ENCODE results near the gene PNPT1. TPM values are rescaled to one million over a fixed set of nuclear protein-coding genes. Genes with fewer than 3 reads are reported as not detected.

Gene PNPT1
- total and polyA plus RNA-seq, 2 donors (not counting 3 experiments of a cell fraction or from before 2014, with no cell fraction given) = 6.6 to 32.4 TPM

DNA sequence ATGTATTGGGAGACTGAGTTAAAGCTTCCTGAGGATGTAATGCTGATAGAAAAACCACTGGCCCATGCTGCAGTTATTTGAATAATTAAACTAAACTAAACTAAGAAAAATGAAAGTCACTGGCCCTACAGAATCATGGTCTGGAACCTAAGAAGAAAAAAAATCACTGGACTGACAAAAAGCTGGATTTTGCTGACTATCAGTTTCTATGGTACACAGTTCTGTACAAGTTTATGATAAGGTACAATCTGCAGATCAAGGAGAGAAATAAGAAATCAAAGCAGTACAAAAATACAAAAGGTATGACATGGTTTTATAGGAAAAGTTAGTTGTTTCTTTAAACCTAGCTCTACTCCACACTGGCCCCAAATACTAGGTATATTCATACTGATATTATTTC lies 91.8 kb downstream of the PNPT1 start:
- Histone ChIP-seq H3K36me3 (ENCODE audit: control insufficient read depth in 2 of 2, extremely low read depth in 1 of 2, insufficient read depth in 2 of 2, low read length in 2 of 2) (peaks cover 5 to 8% of the 10 kb centered on the region in 2 experiments), H3K79me2 (ENCODE audit: control insufficient read depth, insufficient read depth, low read length) (peaks cover 38% of the 10 kb centered on the region), H2AFZ (ENCODE audit: low read depth, low read length) (no peak overlapping the region), H3K27ac (ENCODE audit: insufficient read depth, low read depth, low read length) (no peak overlapping the region), H3K4me2 (ENCODE audit: insufficient read depth, low read length) (no peak overlapping the region), H3K4me1 (ENCODE audit: control insufficient read depth, extremely low read depth, insufficient read depth, low read length) (no peaks in the 10 kb centered on the region), H3K27me3 (ENCODE audit: control insufficient read depth in 2 of 2, insufficient read depth in 2 of 2, low read length in 2 of 2) (no peaks in the 10 kb centered on the region), H3K9me1 (replicated peaks; ENCODE audit: control insufficient read depth, extremely low read depth, insufficient read depth, low read length) (no peaks in the 10 kb centered on the region), H3K4me3 (replicated peaks in 1 of 3; ENCODE audit: insufficient read depth in 1 of 3, low read depth in 1 of 3, low read length in 3 of 3) (no peak overlapping the region), H3K9me3 (replicated peaks; ENCODE audit: control insufficient read depth, insufficient read depth, low read length) (no peaks in the 10 kb centered on the region), H4K20me1 (replicated peaks; ENCODE audit: control insufficient read depth, extremely low read depth, insufficient read depth, low read length) (no peaks in the 10 kb centered on the region), H3K9ac (replicated peaks; ENCODE audit: extremely low read depth, insufficient read depth, low read length) (no peak overlapping the region)
- DNase-seq (ENCODE audit: low read depth, low spot score) = no peak
- intact Hi-C loops (cut with micrococcal nuclease) = no loop called here
- CTCF ChIA-PET = no interaction called here
- TF ChIP-seq, protein P1, sequence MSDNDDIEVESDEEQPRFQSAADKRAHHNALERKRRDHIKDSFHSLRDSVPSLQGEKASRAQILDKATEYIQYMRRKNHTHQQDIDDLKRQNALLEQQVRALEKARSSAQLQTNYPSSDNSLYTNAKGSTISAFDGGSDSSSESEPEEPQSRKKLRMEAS (IDR thresholded peaks at IDR 0.05; ENCODE audit: insufficient read depth, insufficient read length) = no peak
- no peak for TF ChIP-seq POLR2AphosphoS5 (IDR thresholded peaks at IDR 0.05; ENCODE audit: insufficient read depth, low read depth, low read length)
- no peak for TF ChIP-seq EZH2 (IDR thresholded peaks at IDR 0.05; ENCODE audit: borderline replicate concordance, low read depth, low read length, severe bottlenecking)
- no peak for TF ChIP-seq JUN (IDR thresholded peaks at IDR 0.05; ENCODE audit: borderline replicate concordance, insufficient read depth, insufficient read length, low read depth)
- TF ChIP-seq GATA2 (IDR thresholded peaks at IDR 0.05; ENCODE audit: insufficient read depth, insufficient read length, low read depth, low read length) = no peak
- dilution Hi-C loops (cut with MboI; ENCODE audit: extremely low pct_ligation_motif_present, low sequenced_read_pairs) = no loop called here
- POLR2A ChIA-PET = no interaction called here
- no TSS peak for BruUV-seq (replicated peaks)
- no peak for FAIRE-seq

DNA sequence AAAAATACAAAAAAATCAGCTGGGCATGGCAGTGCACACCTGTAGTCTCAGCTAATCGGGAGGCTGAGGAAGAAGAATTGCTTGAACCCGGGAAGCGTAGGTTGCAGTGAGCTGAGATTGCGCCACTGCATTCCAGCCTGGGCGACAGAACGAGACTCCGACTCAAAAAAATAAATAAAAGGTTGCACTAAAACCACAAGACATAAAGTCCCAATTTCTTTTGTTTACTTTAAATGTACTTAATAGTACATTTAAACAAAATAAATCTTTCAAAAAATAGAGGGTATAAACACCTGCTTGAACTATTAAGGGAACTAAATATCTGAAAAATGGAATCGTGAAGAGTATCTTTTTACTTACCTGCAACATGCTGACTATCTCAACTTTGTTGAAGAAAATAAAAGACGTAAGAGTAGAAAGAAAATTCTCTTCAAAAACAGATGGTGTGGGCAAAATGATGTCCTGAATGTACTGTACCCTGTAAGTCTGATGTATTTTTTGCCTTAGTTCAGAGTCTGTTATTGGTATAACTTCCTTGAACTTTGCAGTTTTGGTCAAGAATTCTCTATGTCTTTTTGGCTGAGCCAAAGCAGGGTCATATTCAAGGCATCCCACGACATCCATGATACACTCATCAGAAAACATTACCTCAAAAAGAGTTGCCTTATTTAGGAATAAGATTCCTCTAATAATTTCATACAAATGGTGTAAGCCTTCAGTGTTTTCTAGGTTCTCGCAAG lies 95.4 kb downstream of the PNPT1 start:
- Histone ChIP-seq H3K4me3 (replicated peaks in 1 of 3; ENCODE audit: insufficient read depth in 1 of 3, low read depth in 1 of 3, low read length in 3 of 3) (no peak overlapping the region), H3K4me1 (ENCODE audit: control insufficient read depth, extremely low read depth, insufficient read depth, low read length) (no peaks in the 10 kb centered on the region), H3K27ac (ENCODE audit: insufficient read depth, low read depth, low read length) (no peak overlapping the region), H3K79me2 (ENCODE audit: control insufficient read depth, insufficient read depth, low read length) (peaks cover 23% of the 10 kb centered on the region), H4K20me1 (replicated peaks; ENCODE audit: control insufficient read depth, extremely low read depth, insufficient read depth, low read length) (peaks cover 2% of the 10 kb centered on the region), H3K27me3 (ENCODE audit: control insufficient read depth in 2 of 2, insufficient read depth in 2 of 2, low read length in 2 of 2) (no peaks in the 10 kb centered on the region), H2AFZ (ENCODE audit: low read depth, low read length) (no peak overlapping the region), H3K9me3 (replicated peaks; ENCODE audit: control insufficient read depth, insufficient read depth, low read length) (no peaks in the 10 kb centered on the region), H3K36me3 (ENCODE audit: control insufficient read depth in 2 of 2, extremely low read depth in 1 of 2, insufficient read depth in 2 of 2, low read length in 2 of 2) (peaks cover 5 to 8% of the 10 kb centered on the region in 2 experiments), H3K9me1 (replicated peaks; ENCODE audit: control insufficient read depth, extremely low read depth, insufficient read depth, low read length) (no peaks in the 10 kb centered on the region), H3K9ac (replicated peaks; ENCODE audit: extremely low read depth, insufficient read depth, low read length) (no peak overlapping the region), H3K4me2 (ENCODE audit: insufficient read depth, low read length) (no peak overlapping the region)
- TF ChIP-seq, protein P2, sequence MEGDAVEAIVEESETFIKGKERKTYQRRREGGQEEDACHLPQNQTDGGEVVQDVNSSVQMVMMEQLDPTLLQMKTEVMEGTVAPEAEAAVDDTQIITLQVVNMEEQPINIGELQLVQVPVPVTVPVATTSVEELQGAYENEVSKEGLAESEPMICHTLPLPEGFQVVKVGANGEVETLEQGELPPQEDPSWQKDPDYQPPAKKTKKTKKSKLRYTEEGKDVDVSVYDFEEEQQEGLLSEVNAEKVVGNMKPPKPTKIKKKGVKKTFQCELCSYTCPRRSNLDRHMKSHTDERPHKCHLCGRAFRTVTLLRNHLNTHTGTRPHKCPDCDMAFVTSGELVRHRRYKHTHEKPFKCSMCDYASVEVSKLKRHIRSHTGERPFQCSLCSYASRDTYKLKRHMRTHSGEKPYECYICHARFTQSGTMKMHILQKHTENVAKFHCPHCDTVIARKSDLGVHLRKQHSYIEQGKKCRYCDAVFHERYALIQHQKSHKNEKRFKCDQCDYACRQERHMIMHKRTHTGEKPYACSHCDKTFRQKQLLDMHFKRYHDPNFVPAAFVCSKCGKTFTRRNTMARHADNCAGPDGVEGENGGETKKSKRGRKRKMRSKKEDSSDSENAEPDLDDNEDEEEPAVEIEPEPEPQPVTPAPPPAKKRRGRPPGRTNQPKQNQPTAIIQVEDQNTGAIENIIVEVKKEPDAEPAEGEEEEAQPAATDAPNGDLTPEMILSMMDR (IDR thresholded peaks at IDR 0.05; ENCODE audit: extremely low read depth in 1 of 2, insufficient read depth in 1 of 2, low read depth in 1 of 2, low read length in 2 of 2) = no peak
- TF ChIP-seq POLR2AphosphoS5 (IDR thresholded peaks at IDR 0.05; ENCODE audit: insufficient read depth, low read depth, low read length) (no peak), JUN (IDR thresholded peaks at IDR 0.05; ENCODE audit: borderline replicate concordance, insufficient read depth, insufficient read length, low read depth) (no peak), GATA2 (IDR thresholded peaks at IDR 0.05; ENCODE audit: insufficient read depth, insufficient read length, low read depth, low read length) (no peak), FOS (IDR thresholded peaks at IDR 0.05; ENCODE audit: borderline replicate concordance, insufficient read depth, low read length) (no peak), EZH2 (IDR thresholded peaks at IDR 0.05; ENCODE audit: borderline replicate concordance, low read depth, low read length, severe bottlenecking) (no peak), POLR2A (IDR thresholded peaks at IDR 0.05; ENCODE audit: low read depth, low read length) (no peak)
- TF ChIP-seq, protein P1 (IDR thresholded peaks at IDR 0.05; ENCODE audit: insufficient read depth, insufficient read length) = no peak
- dilution Hi-C loops (cut with MboI; ENCODE audit: extremely low pct_ligation_motif_present, low sequenced_read_pairs) = no loop called here
- FAIRE-seq (no peak), DNase-seq (ENCODE audit: low read depth, low spot score) (no peak)
- intact Hi-C loops (cut with micrococcal nuclease) = no loop called here
- ChIA-PET CTCF (no interaction called here), POLR2A (no interaction called here)
- BruUV-seq (replicated peaks) = no TSS peak
